Esophagus (tissue), 2 donors: ENCODE data around the gene TSPAN31. TPM values are rescaled to one million over a fixed set of nuclear protein-coding genes. Genes with fewer than 3 reads are reported as not detected.
"Not testable (repeated sequence)": the region's sequence is repeated elsewhere in the genome, so short reads cannot be mapped to it uniquely, and the experiment has no call there.

ENCODE experiments used
- H3K27ac ChIP-seq, 2 donors: one replicate each; pipeline ENCODE4 v1.5.1; 2013; ENCODE audit warnings: low read depth in 2 of 2, mild to moderate bottlenecking in 2 of 2, inconsistent platforms in 1 of 2, low read length in 1 of 2, moderate library complexity in 1 of 2
- H3K27me3 ChIP-seq, 2 donors: one replicate each; pipeline ENCODE4 v1.6.1; 2013; ENCODE audit warnings: low read length in 2 of 2, control low read depth in 1 of 2, mild to moderate bottlenecking in 1 of 2; ENCODE audit not compliant: insufficient read depth in 2 of 2, control insufficient read depth in 1 of 2
- H3K36me3 ChIP-seq, 2 donors: one replicate each; pipeline ENCODE4 v1.6.1; 2013; ENCODE audit warnings: low read length in 1 of 2; ENCODE audit not compliant: control insufficient read depth in 2 of 2, insufficient read depth in 2 of 2
- H3K4me1 ChIP-seq, 2 donors: one replicate each; pipeline ENCODE4 v1.6.1; 2013; ENCODE audit warnings: low read length in 1 of 2; ENCODE audit not compliant: control insufficient read depth in 2 of 2, insufficient read depth in 2 of 2
- H3K4me3 ChIP-seq, 2 donors: one replicate each; pipeline ENCODE4 v1.5.1; 2013; ENCODE audit warnings: low read length in 2 of 2, mild to moderate bottlenecking in 2 of 2, low read depth in 1 of 2, moderate library complexity in 1 of 2
- H3K9me3 ChIP-seq, 2 donors: one replicate each; pipeline ENCODE4 v1.6.1; 2013; ENCODE audit warnings: mild to moderate bottlenecking in 2 of 2, low read depth in 1 of 2, low read length in 1 of 2, moderate library complexity in 1 of 2; ENCODE audit not compliant: control insufficient read depth in 2 of 2, insufficient read depth in 1 of 2
- WGBS, 2 donors: extraction: QIAGEN DNeasy Blood & Tissue Kit; methylation state at CpG; one replicate each; pipeline ENCODE4 v1.1.7; 2013; 5-methylcytosine and 5-hydroxymethylcytosine counted together
- polyA plus RNA-seq, 2 donors: library from polyadenylated mRNA; stranded (reverse); fragments of 200-250 nt; gene quantifications; one replicate each; pipeline ENCODE4 v1.2.3, GENCODE V29; 2013
- donor health status: healthy with polysubstance abuse.
- donor health status: Bipolar disorder and iron deficiency.

Gene TSPAN31
- polyA plus RNA-seq, 2 donors, result 16.3 to 19.8 TPM

- H3K27ac ChIP-seq, H3K27me3 ChIP-seq, H3K4me1 ChIP-seq, H3K9me3 ChIP-seq, H3K4me3 ChIP-seq: not testable (repeated sequence)
- WGBS, 2 donors, result 94 to 95% methylated on average over 16 of the region's 16 CpGs
- peaks cover 12 to 32% of the 10 kb centered on the region in 2 donors for H3K36me3 ChIP-seq
Observed at GRCh38 chr12:57721846-57722608, 22.8 kb upstream of the TSPAN31 start.

- H3K36me3 ChIP-seq, result peaks cover 12 to 29% of the 10 kb centered on the region in 2 donors
Observed at GRCh38 chr12:57722716-57723629, 21.9 kb upstream of the TSPAN31 start.

GRCh38 chr12:57723630-57723962 is 21.2 kb upstream of the TSPAN31 start:
- Histone ChIP-seq H3K4me3 (no peak overlapping the region), H3K27ac (no peak overlapping the region), H3K36me3 (peaks cover 8 to 25% of the 10 kb centered on the region in 2 donors), H3K27me3 (no peaks in the 10 kb centered on the region), H3K4me1 (peaks cover 8 to 11% of the 10 kb centered on the region in 2 donors), H3K9me3 (no peaks in the 10 kb centered on the region)
- WGBS, 2 donors, result 66 to 83% methylated on average over 2 of the region's 2 CpGs

More at GRCh38 chr12:57722716-57723629, 21.9 kb upstream of the TSPAN31 start:
- H3K27me3 ChIP-seq, result no peaks in the 10 kb centered on the region
- H3K9me3 ChIP-seq, result no peaks in the 10 kb centered on the region
- no peak overlapping the region for H3K4me3 ChIP-seq
- WGBS, 2 donors, result 55 to 61% methylated on average over 11 of the region's 11 CpGs
- H3K27ac ChIP-seq, result no peak overlapping the region
- peaks cover 8 to 11% of the 10 kb centered on the region in 2 donors for H3K4me1 ChIP-seq

GRCh38 chr12:57724003-57724935 is 20.6 kb upstream of the TSPAN31 start:
- WGBS, 2 donors, result 83 to 86% methylated on average over 12 of the region's 12 CpGs
- Histone ChIP-seq H3K27ac (no peak overlapping the region), H3K27me3 (no peaks in the 10 kb centered on the region), H3K36me3 (peaks cover 7 to 21% of the 10 kb centered on the region in 2 donors), H3K4me1 (peaks cover 8 to 11% of the 10 kb centered on the region in 2 donors), H3K4me3 (no peak overlapping the region), H3K9me3 (no peaks in the 10 kb centered on the region)

- Histone ChIP-seq H3K27me3 (no peaks in the 10 kb centered on the region), H3K27ac (no peak overlapping the region), H3K36me3 (peaks cover 5 to 15% of the 10 kb centered on the region in 2 donors), H3K4me1 (peaks cover 8 to 11% of the 10 kb centered on the region in 2 donors), H3K9me3 (no peaks in the 10 kb centered on the region), H3K4me3 (no peak overlapping the region)
- 39 to 50% methylated on average over 8 to 11 of the region's 11 CpGs for WGBS, 2 donors
Observed at GRCh38 chr12:57724936-57725740, 19.7 kb upstream of the TSPAN31 start.

GRCh38 chr12:57725851-57726150 is 19.0 kb upstream of the TSPAN31 start:
- H3K27ac ChIP-seq, result peak overlapping the region in 1 of 2 donors; percentile 72
- H3K4me1 ChIP-seq, result peaks cover 8 to 11% of the 10 kb centered on the region in 2 donors
- H3K36me3 ChIP-seq, result peaks cover 0 to 9% of the 10 kb centered on the region in 2 donors
- 25 to 30% methylated on average over 10 of the region's 10 CpGs for WGBS, 2 donors
- no peaks in the 10 kb centered on the region for H3K9me3 ChIP-seq
- H3K27me3 ChIP-seq, result no peaks in the 10 kb centered on the region
- H3K4me3 ChIP-seq, result peak overlapping the region in 1 of 2 donors; percentile 84

GRCh38 chr12:57726151-57726883 is 18.5 kb upstream of the TSPAN31 start:
- WGBS, 2 donors, result 24 to 30% methylated on average over 74 to 79 of the region's 79 CpGs
- Histone ChIP-seq H3K4me3 (peak overlapping the region; percentile 59 to 84), H3K36me3 (peaks cover 0 to 4% of the 10 kb centered on the region in 2 donors), H3K27ac (peak overlapping the region; percentile 72 to 86), H3K9me3 (no peaks in the 10 kb centered on the region), H3K4me1 (peaks cover 8 to 11% of the 10 kb centered on the region in 2 donors), H3K27me3 (no peaks in the 10 kb centered on the region)
